Body of pancreas (tissue), 4 donors: ENCODE measurements around the gene CRABP1. TPM values are rescaled to one million over a fixed set of nuclear protein-coding genes. Genes with fewer than 3 reads are reported as not detected.

ENCODE experiments used
- ATAC-seq: fragments of 150-250 bp; one replicate; pipeline ENCODE4 v1.9.1; 2016
- DNase-seq, 4 donors: peaks; one replicate each; pipeline ENCODE4 v3.0.0-alpha.2; 2019
- H3K27ac ChIP-seq, 4 donors: fragments of 200-600 bp; sonication (generic); 1 replicate in 3 of 4; 2 replicates in 1 of 4; pipeline versions ENCODE4 v1.5.1 to v1.6.1; 2016 to 2019; ENCODE audit warnings: mild to moderate bottlenecking in 1 of 4, mixed read lengths in 1 of 4, moderate library complexity in 1 of 4
- H3K27me3 ChIP-seq, 2 donors: fragments of 200-600 bp; sonication (generic); one replicate each; pipeline ENCODE4 v1.6.0; 2016; ENCODE audit warnings: mild to moderate bottlenecking in 1 of 2
- H3K36me3 ChIP-seq, 2 donors: fragments of 200-600 bp; sonication (generic); replicated peaks in 1 of 2; 2 replicates each; pipeline ENCODE4 v1.5.1; 2016; ENCODE audit warnings: low read depth in 2 of 2; ENCODE audit not compliant: insufficient read depth in 1 of 2
- H3K4me1 ChIP-seq: fragments of 200-600 bp; sonication (generic); one replicate; pipeline ENCODE4 v1.6.0; 2016
- H3K4me3 ChIP-seq, 2 donors: fragments of 200-600 bp; sonication (generic); 1 replicate in 1 of 2; 2 replicates in 1 of 2; pipeline ENCODE4 v1.5.1; 2016 to 2019
- H3K9me3 ChIP-seq, 3 donors: fragments of 200-600 bp; sonication (generic); 1 replicate in 2 of 3; 2 replicates in 1 of 3; pipeline ENCODE4 v1.5.1; 2016
- CTCF ChIP-seq, 7 experiments: fragments of 450-650 bp in 4 of 7; fragments of 200-600 bp in 3 of 7; sonication (generic) in 3 of 7; IDR thresholded peaks; one replicate each; pipeline ENCODE4 v1.5.1; 2016 to 2019; ENCODE audit warnings: antibody characterized with exemption in 7 of 7
- POLR2A ChIP-seq, 3 donors: fragments of 450-650 bp; IDR thresholded peaks; one replicate each; pipeline ENCODE4 v1.6.1; 2016; ENCODE audit warnings: antibody characterized with exemption in 3 of 3, mild to moderate bottlenecking in 2 of 3
- WGBS, 2 donors: methylation state at CpG; one replicate each; pipeline ENCODE4 v1.1.5; 2017; 5-methylcytosine and 5-hydroxymethylcytosine counted together
- intact Hi-C: fragments of 100-400 bp; cut with DNase I; formaldehyde crosslinking; loops from one replicate; pipeline ENCODE4 v1.15.1; 2023
- total RNA-seq, 2 donors: library from RNA; depleted of rRNA; stranded (reverse); fragments of >200 nt; gene quantifications; one replicate each; pipeline ENCODE4 v1.1.0, GENCODE V29; 2016

The CRABP1 gene
- total RNA-seq, 2 donors from 2014 or later, result 1.6 TPM; not detected in 1

GRCh38 chr15:78382114-78382880 is 42.1 kb downstream of the CRABP1 start:
- intact Hi-C loops, result no loop called here
- no peak overlapping the region for H3K4me3 ChIP-seq
- H3K27ac ChIP-seq, result no peak overlapping the region
- TF ChIP-seq CTCF (IDR thresholded peaks at IDR 0.05) (no peak), POLR2A (IDR thresholded peaks at IDR 0.05) (no peak)
- H3K36me3 ChIP-seq, result no peaks in the 10 kb centered on the region
- no peaks in the 10 kb centered on the region for H3K27me3 ChIP-seq
- ATAC-seq (no peak), DNase-seq (no peak)
- WGBS, 2 donors, result 72 to 80% methylated on average over 3 to 7 of the region's 7 CpGs
- H3K9me3 ChIP-seq, result no peaks in the 10 kb centered on the region
- no peaks in the 10 kb centered on the region for H3K4me1 ChIP-seq

GRCh38 chr15:78384651-78385050 is 44.5 kb downstream of the CRABP1 start:
- Histone ChIP-seq H3K27me3 (no peaks in the 10 kb centered on the region), H3K9me3 (no peaks in the 10 kb centered on the region), H3K4me3 (no peak overlapping the region), H3K27ac (no peak overlapping the region), H3K4me1 (no peaks in the 10 kb centered on the region), H3K36me3 (no peaks in the 10 kb centered on the region)
- DNase-seq (no peak), ATAC-seq (no peak)
- TF ChIP-seq POLR2A (IDR thresholded peaks at IDR 0.05), result no peak
- intact Hi-C loops, result no loop called here
- WGBS, 2 donors, result 80 to 88% methylated on average over 7 of the region's 7 CpGs

GRCh38 chr15:78387246-78388037 is 47.3 kb downstream of the CRABP1 start:
- TF ChIP-seq POLR2A (IDR thresholded peaks at IDR 0.05) (no peak), CTCF (IDR thresholded peaks at IDR 0.05) (no peak)
- ATAC-seq, result no peak
- no peak for DNase-seq
- Histone ChIP-seq H3K27me3 (no peaks in the 10 kb centered on the region), H3K36me3 (no peaks in the 10 kb centered on the region), H3K9me3 (no peaks in the 10 kb centered on the region), H3K4me1 (no peaks in the 10 kb centered on the region), H3K27ac (no peak overlapping the region), H3K4me3 (no peak overlapping the region)
- 59 to 71% methylated on average over 6 of the region's 6 CpGs for WGBS, 2 donors
- intact Hi-C loops, result no loop called here

GRCh38 chr15:78388865-78389264 is 48.7 kb downstream of the CRABP1 start:
- H3K27ac ChIP-seq, result no peak overlapping the region
- no peak overlapping the region for H3K4me3 ChIP-seq
- H3K36me3 ChIP-seq, result no peaks in the 10 kb centered on the region
- TF ChIP-seq CTCF (IDR thresholded peaks at IDR 0.05) (no peak), POLR2A (IDR thresholded peaks at IDR 0.05) (no peak)
- 61 to 75% methylated on average over 12 of the region's 12 CpGs for WGBS, 2 donors
- ATAC-seq, result no peak
- no peak for DNase-seq
- intact Hi-C loops, result no loop called here
- H3K4me1 ChIP-seq, result no peaks in the 10 kb centered on the region
- no peaks in the 10 kb centered on the region for H3K9me3 ChIP-seq
- H3K27me3 ChIP-seq, result no peaks in the 10 kb centered on the region

GRCh38 chr15:78389322-78389721 is 49.2 kb downstream of the CRABP1 start:
- H3K27ac ChIP-seq, result no peak overlapping the region
- DNase-seq, result no peak
- 55 to 60% methylated on average over 5 to 7 of the region's 7 CpGs for WGBS, 2 donors

More at GRCh38 chr15:78389322-78389721, 49.2 kb downstream of the CRABP1 start:
- no peak for ATAC-seq
- Histone ChIP-seq H3K4me1 (no peaks in the 10 kb centered on the region), H3K4me3 (no peak overlapping the region), H3K9me3 (no peaks in the 10 kb centered on the region), H3K36me3 (no peaks in the 10 kb centered on the region), H3K27me3 (no peaks in the 10 kb centered on the region)
- no peak for TF ChIP-seq POLR2A (IDR thresholded peaks at IDR 0.05)
- TF ChIP-seq CTCF (IDR thresholded peaks at IDR 0.05), result no peak
- intact Hi-C loops, result no loop called here
